ENCODE measurements around the gene DNAH1. TPM values are rescaled to one million over a fixed set of nuclear protein-coding genes. Genes with fewer than 3 reads are reported as not detected.

The DNAH1 gene
- total and polyA plus RNA-seq, 2 donors (not counting 1 experiment from before 2014, with no cell fraction given) = 47.2 to 59.2 TPM

- ATAC-seq (ENCODE audit: low read depth) = no peak
- Histone ChIP-seq H2AFZ (ENCODE audit: insufficient read depth, low read depth, low read length, poor library complexity, severe bottlenecking) (no peak overlapping the region), H4K20me1 (ENCODE audit: control insufficient read depth, insufficient read depth, low read length, poor library complexity, severe bottlenecking) (peaks cover 14% of the 10 kb centered on the region), H3K9ac (ENCODE audit: low read length) (no peak overlapping the region), H3K79me2 (ENCODE audit: control insufficient read depth, insufficient read depth, low read length) (peaks cover 29% of the 10 kb centered on the region), H3K27ac (ENCODE audit: low read length in 2 of 2) (no peak overlapping the region), H3K9me3 (ENCODE audit: control extremely low read depth in 1 of 3, control insufficient read depth in 2 of 3, insufficient read depth in 1 of 3, low read length in 2 of 3) (no peaks in the 10 kb centered on the region), H3K4me1 (ENCODE audit: control insufficient read depth in 2 of 2, insufficient read depth in 2 of 2, low read length in 2 of 2) (peaks cover 10 to 17% of the 10 kb centered on the region in 2 donors), H3K4me2 (replicated peaks; ENCODE audit: low read depth, low read length, poor library complexity, severe bottlenecking) (no peak overlapping the region), H3K4me3 (ENCODE audit: control extremely low read depth in 1 of 5, extremely low read depth in 1 of 5, insufficient read depth in 1 of 5, low read depth in 2 of 5, low read length in 4 of 5) (no peak overlapping the region), H3K27me3 (replicated peaks in 1 of 4; ENCODE audit: control extremely low read depth in 1 of 4, control insufficient read depth in 3 of 4, insufficient read depth in 4 of 4, low read length in 3 of 4) (no peaks in the 10 kb centered on the region), H3K36me3 (replicated peaks in 1 of 2; ENCODE audit: control extremely low read depth in 1 of 2, control insufficient read depth in 1 of 2, extremely low read depth in 1 of 2, insufficient read depth in 2 of 2, low read length in 1 of 2) (peaks cover 4 to 92% of the 10 kb centered on the region in 2 experiments)
- TF ChIP-seq, protein P1, sequence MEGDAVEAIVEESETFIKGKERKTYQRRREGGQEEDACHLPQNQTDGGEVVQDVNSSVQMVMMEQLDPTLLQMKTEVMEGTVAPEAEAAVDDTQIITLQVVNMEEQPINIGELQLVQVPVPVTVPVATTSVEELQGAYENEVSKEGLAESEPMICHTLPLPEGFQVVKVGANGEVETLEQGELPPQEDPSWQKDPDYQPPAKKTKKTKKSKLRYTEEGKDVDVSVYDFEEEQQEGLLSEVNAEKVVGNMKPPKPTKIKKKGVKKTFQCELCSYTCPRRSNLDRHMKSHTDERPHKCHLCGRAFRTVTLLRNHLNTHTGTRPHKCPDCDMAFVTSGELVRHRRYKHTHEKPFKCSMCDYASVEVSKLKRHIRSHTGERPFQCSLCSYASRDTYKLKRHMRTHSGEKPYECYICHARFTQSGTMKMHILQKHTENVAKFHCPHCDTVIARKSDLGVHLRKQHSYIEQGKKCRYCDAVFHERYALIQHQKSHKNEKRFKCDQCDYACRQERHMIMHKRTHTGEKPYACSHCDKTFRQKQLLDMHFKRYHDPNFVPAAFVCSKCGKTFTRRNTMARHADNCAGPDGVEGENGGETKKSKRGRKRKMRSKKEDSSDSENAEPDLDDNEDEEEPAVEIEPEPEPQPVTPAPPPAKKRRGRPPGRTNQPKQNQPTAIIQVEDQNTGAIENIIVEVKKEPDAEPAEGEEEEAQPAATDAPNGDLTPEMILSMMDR (IDR thresholded peaks at IDR 0.05) = no peak
- TF ChIP-seq EZH2 (IDR thresholded peaks at IDR 0.05; ENCODE audit: borderline replicate concordance, insufficient read depth, low read depth, low read length, poor library complexity, severe bottlenecking) = no peak
- intact Hi-C loops (cut with micrococcal nuclease) = no loop called here
- Mint-ChIP-seq H3K27ac (no peak overlapping the region), H3K4me3 (no peak overlapping the region), H3K4me1 (peaks cover 16% of the 10 kb centered on the region), H3K9me3 (ENCODE audit: insufficient read depth) (no peaks in the 10 kb centered on the region), H3K27me3 (no peaks in the 10 kb centered on the region)
- 98% methylated on average over 9 of the region's 10 CpGs for WGBS (ENCODE audit: insufficient coverage)
- ChIA-PET CTCF (no interaction called here), POLR2A (interaction anchor here (0.8 kb wide), 1 partner anchor 13 kb away, joined by 3 read pairs; no protein-coding TSS in a partner anchor)
- no peak for DNase-seq
These were observed 88.3 kb downstream of the DNAH1 start for GRCh38 chr3:52404391-52404790.

DNA sequence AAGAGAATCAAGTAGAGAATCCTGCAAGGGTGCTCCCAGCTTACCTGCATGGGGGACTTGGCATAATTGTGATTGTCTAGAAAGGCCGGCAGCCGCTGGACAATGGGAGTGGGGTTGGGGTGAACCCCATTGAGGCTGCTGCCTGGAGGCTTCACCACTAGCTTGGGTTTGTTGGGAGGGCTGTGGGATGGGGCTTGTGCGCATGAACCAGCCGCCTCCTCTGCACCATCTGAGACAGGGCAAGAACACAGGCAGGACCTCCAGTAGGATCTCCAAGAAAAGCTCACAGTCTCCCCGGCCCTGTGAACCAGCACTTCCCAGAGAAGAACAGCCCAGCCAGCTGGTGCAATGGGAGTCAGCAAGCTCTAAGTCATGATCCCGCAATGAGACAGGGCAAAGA is 88.9 kb downstream of the DNAH1 start:
- Histone ChIP-seq H3K4me1 (ENCODE audit: control insufficient read depth in 2 of 2, insufficient read depth in 2 of 2, low read length in 2 of 2) (peaks cover 10 to 19% of the 10 kb centered on the region in 2 donors), H3K79me2 (ENCODE audit: control insufficient read depth, insufficient read depth, low read length) (peaks cover 32% of the 10 kb centered on the region), H4K20me1 (ENCODE audit: control insufficient read depth, insufficient read depth, low read length, poor library complexity, severe bottlenecking) (peaks cover 14% of the 10 kb centered on the region), H3K9ac (ENCODE audit: low read length) (no peak overlapping the region), H2AFZ (ENCODE audit: insufficient read depth, low read depth, low read length, poor library complexity, severe bottlenecking) (no peak overlapping the region), H3K27ac (ENCODE audit: low read length in 2 of 2) (no peak overlapping the region), H3K4me3 (ENCODE audit: control extremely low read depth in 1 of 5, extremely low read depth in 1 of 5, insufficient read depth in 1 of 5, low read depth in 2 of 5, low read length in 4 of 5) (no peak overlapping the region), H3K4me2 (replicated peaks; ENCODE audit: low read depth, low read length, poor library complexity, severe bottlenecking) (no peak overlapping the region), H3K9me3 (ENCODE audit: control extremely low read depth in 1 of 3, control insufficient read depth in 2 of 3, insufficient read depth in 1 of 3, low read length in 2 of 3) (no peaks in the 10 kb centered on the region), H3K27me3 (replicated peaks in 1 of 4; ENCODE audit: control extremely low read depth in 1 of 4, control insufficient read depth in 3 of 4, insufficient read depth in 4 of 4, low read length in 3 of 4) (no peaks in the 10 kb centered on the region), H3K36me3 (replicated peaks in 1 of 2; ENCODE audit: control extremely low read depth in 1 of 2, control insufficient read depth in 1 of 2, extremely low read depth in 1 of 2, insufficient read depth in 2 of 2, low read length in 1 of 2) (peaks cover 4 to 87% of the 10 kb centered on the region in 2 experiments)
- H3K4me3 Mint-ChIP-seq = no peak overlapping the region
- DNase-seq (no peak), ATAC-seq (ENCODE audit: low read depth) (no peak)
- no peaks in the 10 kb centered on the region for H3K27me3 Mint-ChIP-seq
- POLR2A ChIA-PET = interaction anchor here (0.8 kb wide), 1 partner anchor 14 kb away, joined by 3 read pairs; no protein-coding TSS in a partner anchor
- no peak overlapping the region for H3K27ac Mint-ChIP-seq
- whole genome bisulfite sequencing (ENCODE audit: insufficient coverage) = 100% methylated on average over 6 of the region's 6 CpGs
- H3K9me3 Mint-ChIP-seq (ENCODE audit: insufficient read depth) = no peaks in the 10 kb centered on the region
- CTCF ChIA-PET = interaction anchor here (0.6 kb wide), 1 partner anchor 254 kb away, joined by 3 read pairs; no protein-coding TSS in a partner anchor
- H3K4me1 Mint-ChIP-seq = peaks cover 16% of the 10 kb centered on the region
- intact Hi-C loops (cut with micrococcal nuclease) = no loop called here
- TF ChIP-seq, protein P1 (IDR thresholded peaks at IDR 0.05) = no peak
